Measurements from ENCODE around the gene C16orf54.
"Not testable (repeated sequence)": the region's sequence is repeated elsewhere in the genome, so short reads cannot be mapped to it uniquely, and the experiment has no call there.

The C16orf54 gene

DNA sequence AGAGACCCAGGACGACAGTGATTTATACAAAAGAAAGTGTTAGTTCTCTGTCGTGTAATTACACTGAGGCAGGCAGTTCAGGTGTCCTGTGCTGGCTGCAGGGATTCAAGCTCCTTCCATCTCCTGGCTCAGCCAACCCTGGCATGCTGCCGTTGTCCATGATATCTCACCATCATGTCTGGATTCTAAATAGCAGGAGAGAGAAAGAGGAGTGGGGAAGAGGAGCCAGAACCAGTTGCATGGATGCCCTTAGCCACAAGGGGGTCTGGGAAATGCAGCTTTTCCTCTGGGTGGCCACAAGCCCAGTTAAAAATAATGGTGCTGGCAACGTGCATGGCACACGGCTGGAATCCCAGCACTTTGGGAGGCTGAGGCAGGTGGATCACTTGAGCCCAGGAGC lies 9.7 kb downstream of the C16orf54 start:
- peak; percentile 7 for DNase-seq (ENCODE audit: low spot score)
- H3K9me3 ChIP-seq (ENCODE audit: severe bottlenecking) = no peaks in the 10 kb centered on the region
- no peaks in the 10 kb centered on the region for H3K4me1 ChIP-seq (ENCODE audit: insufficient read depth, poor library complexity, severe bottlenecking)
- no peak overlapping the region for H3K27ac ChIP-seq (ENCODE audit: poor library complexity, severe bottlenecking)
- H3K27me3 ChIP-seq (ENCODE audit: insufficient read depth, poor library complexity, severe bottlenecking) = no peaks in the 10 kb centered on the region
- no peak for ATAC-seq (ENCODE audit: low read depth)
- no peak overlapping the region for H3K4me3 ChIP-seq (ENCODE audit: severe bottlenecking)
- no peak for TF ChIP-seq CTCF (IDR thresholded peaks at IDR 0.05; ENCODE audit: poor library complexity, severe bottlenecking)
- no peaks in the 10 kb centered on the region for H3K36me3 ChIP-seq (ENCODE audit: low read depth)

GRCh38 chr16:29734786-29735185 lies 11.0 kb downstream of the C16orf54 start:
- TF ChIP-seq CTCF (IDR thresholded peaks at IDR 0.05; ENCODE audit: poor library complexity, severe bottlenecking) = no peak
- Histone ChIP-seq H3K27me3 (ENCODE audit: insufficient read depth, poor library complexity, severe bottlenecking) (no peaks in the 10 kb centered on the region), H3K4me1 (ENCODE audit: insufficient read depth, poor library complexity, severe bottlenecking) (no peaks in the 10 kb centered on the region), H3K36me3 (ENCODE audit: low read depth) (no peaks in the 10 kb centered on the region), H3K27ac (ENCODE audit: poor library complexity, severe bottlenecking) (no peak overlapping the region), H3K9me3 (ENCODE audit: severe bottlenecking) (no peaks in the 10 kb centered on the region), H3K4me3 (ENCODE audit: severe bottlenecking) (no peak overlapping the region)
- no peak for ATAC-seq (ENCODE audit: low read depth)
- no peak for DNase-seq (ENCODE audit: low spot score)

GRCh38 chr16:29731768-29732601 lies 13.8 kb downstream of the C16orf54 start:
- H3K9me3 ChIP-seq (ENCODE audit: severe bottlenecking); H3K27me3 ChIP-seq (ENCODE audit: insufficient read depth, poor library complexity, severe bottlenecking); H3K36me3 ChIP-seq (ENCODE audit: low read depth); H3K27ac ChIP-seq (ENCODE audit: poor library complexity, severe bottlenecking); H3K4me1 ChIP-seq (ENCODE audit: insufficient read depth, poor library complexity, severe bottlenecking); H3K4me3 ChIP-seq (ENCODE audit: severe bottlenecking); ATAC-seq (ENCODE audit: low read depth): not testable (repeated sequence)
- peak; percentile 0 for DNase-seq (ENCODE audit: low spot score)

- H3K27ac ChIP-seq (ENCODE audit: poor library complexity, severe bottlenecking) = no peak overlapping the region
- no peak for ATAC-seq (ENCODE audit: low read depth)
- H3K36me3 ChIP-seq (ENCODE audit: low read depth) = no peaks in the 10 kb centered on the region
- no peaks in the 10 kb centered on the region for H3K27me3 ChIP-seq (ENCODE audit: insufficient read depth, poor library complexity, severe bottlenecking)
- no peak overlapping the region for H3K4me3 ChIP-seq (ENCODE audit: severe bottlenecking)
- no peak for TF ChIP-seq CTCF (IDR thresholded peaks at IDR 0.05; ENCODE audit: poor library complexity, severe bottlenecking)
- no peaks in the 10 kb centered on the region for H3K4me1 ChIP-seq (ENCODE audit: insufficient read depth, poor library complexity, severe bottlenecking)
- DNase-seq (ENCODE audit: low spot score) = no peak
- no peaks in the 10 kb centered on the region for H3K9me3 ChIP-seq (ENCODE audit: severe bottlenecking)
These were observed 15.1 kb downstream of the C16orf54 start for GRCh38 chr16:29730649-29731048.

DNA sequence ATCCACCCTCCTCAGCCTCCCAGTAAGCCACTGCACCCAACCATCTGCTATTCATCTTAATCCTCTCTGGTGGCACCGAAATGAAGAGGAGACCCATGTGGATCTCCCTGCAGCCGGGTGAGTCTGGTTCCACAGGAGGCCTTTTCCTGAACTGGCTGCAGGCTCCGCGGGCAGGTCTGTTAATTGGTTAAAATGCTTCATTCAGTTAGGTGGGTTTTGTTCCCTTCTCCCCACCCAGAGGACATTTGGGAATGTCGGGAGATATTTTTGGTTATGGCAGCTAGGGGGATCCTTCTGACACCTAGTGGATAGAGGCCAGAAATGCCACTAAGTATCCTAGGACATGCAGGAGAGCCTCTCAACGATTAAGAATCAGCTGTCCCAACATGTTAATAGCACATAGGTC lies 16.7 kb downstream of the C16orf54 start:
- H3K4me1 ChIP-seq (ENCODE audit: insufficient read depth, poor library complexity, severe bottlenecking) = no peaks in the 10 kb centered on the region
- H3K4me3 ChIP-seq (ENCODE audit: severe bottlenecking) = no peak overlapping the region
- TF ChIP-seq CTCF (IDR thresholded peaks at IDR 0.05; ENCODE audit: poor library complexity, severe bottlenecking) = peak; percentile 69
- H3K27me3 ChIP-seq (ENCODE audit: insufficient read depth, poor library complexity, severe bottlenecking) = no peaks in the 10 kb centered on the region
- no peaks in the 10 kb centered on the region for H3K9me3 ChIP-seq (ENCODE audit: severe bottlenecking)
- no peak overlapping the region for H3K27ac ChIP-seq (ENCODE audit: poor library complexity, severe bottlenecking)
- DNase-seq (ENCODE audit: low spot score) (no peak), ATAC-seq (ENCODE audit: low read depth) (peak; percentile 70)
- H3K36me3 ChIP-seq (ENCODE audit: low read depth) = no peaks in the 10 kb centered on the region
